ENCODE measurements around the gene ANKRD33B.

DNA sequence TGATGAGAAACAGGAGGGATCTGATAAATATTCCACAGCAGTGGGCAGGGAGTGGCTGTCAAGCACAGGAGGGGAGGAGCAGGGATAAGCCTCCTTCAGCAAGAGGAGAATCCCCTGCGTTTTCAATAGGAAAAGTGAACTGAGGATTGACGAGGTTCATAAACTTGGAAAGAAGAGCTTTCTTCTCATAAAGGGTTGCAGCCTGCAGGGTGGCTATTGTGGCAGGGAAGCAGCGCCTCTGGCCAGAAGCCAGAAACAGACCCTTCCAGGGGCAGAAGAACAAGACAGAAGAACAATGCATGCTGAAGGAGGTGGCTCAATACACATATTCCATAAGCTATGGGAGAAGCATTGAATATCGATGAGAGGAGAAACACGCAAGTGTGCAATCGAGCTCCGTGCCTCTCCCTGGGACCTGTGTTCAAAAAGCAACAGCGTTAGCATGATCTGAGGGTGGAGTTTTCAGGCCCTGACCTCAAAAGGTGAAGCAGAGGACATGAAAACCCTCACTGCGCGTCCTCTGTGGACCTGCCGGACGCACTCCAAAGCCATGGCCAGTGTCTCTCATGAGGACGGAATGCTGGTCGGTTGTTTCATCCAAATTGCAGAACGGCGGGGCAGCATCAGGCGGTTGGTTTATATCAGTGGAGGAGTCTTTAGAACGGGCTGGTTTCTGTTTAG lies 67.6 kb downstream of the ANKRD33B start:
- TF ChIP-seq POLR2A (IDR thresholded peaks at IDR 0.05; ENCODE audit: insufficient read depth in 1 of 2, low read depth in 2 of 2, low read length in 2 of 2) (no peak), ZNF556 (CRISPR knock-in tag; IDR thresholded peaks at IDR 0.05; ENCODE audit: borderline replicate concordance) (no peak), HDAC2 (CRISPR knock-in tag; IDR thresholded peaks at IDR 0.05) (no peak), ZNF101 (CRISPR knock-in tag; IDR thresholded peaks at IDR 0.05; ENCODE audit: borderline replicate concordance, low read depth) (no peak), SOX6 (IDR thresholded peaks at IDR 0.05) (no peak), SOX6 (CRISPR knock-in tag; IDR thresholded peaks at IDR 0.05) (no peak), MEIS2 (CRISPR knock-in tag; IDR thresholded peaks at IDR 0.05) (no peak), CREB1 (IDR thresholded peaks at IDR 0.05) (no peak), CREB1 (CRISPR knock-in tag; IDR thresholded peaks at IDR 0.05) (no peak), NFKB2 (CRISPR knock-in tag; IDR thresholded peaks at IDR 0.05; ENCODE audit: borderline replicate concordance) (no peak), RAD51 (IDR thresholded peaks at IDR 0.05; ENCODE audit: borderline replicate concordance) (no peak), ZNF788 (CRISPR knock-in tag; IDR thresholded peaks at IDR 0.05; ENCODE audit: borderline replicate concordance) (no peak)
- TF ChIP-seq, protein P1, sequence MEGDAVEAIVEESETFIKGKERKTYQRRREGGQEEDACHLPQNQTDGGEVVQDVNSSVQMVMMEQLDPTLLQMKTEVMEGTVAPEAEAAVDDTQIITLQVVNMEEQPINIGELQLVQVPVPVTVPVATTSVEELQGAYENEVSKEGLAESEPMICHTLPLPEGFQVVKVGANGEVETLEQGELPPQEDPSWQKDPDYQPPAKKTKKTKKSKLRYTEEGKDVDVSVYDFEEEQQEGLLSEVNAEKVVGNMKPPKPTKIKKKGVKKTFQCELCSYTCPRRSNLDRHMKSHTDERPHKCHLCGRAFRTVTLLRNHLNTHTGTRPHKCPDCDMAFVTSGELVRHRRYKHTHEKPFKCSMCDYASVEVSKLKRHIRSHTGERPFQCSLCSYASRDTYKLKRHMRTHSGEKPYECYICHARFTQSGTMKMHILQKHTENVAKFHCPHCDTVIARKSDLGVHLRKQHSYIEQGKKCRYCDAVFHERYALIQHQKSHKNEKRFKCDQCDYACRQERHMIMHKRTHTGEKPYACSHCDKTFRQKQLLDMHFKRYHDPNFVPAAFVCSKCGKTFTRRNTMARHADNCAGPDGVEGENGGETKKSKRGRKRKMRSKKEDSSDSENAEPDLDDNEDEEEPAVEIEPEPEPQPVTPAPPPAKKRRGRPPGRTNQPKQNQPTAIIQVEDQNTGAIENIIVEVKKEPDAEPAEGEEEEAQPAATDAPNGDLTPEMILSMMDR (CRISPR knock-in tag; IDR thresholded peaks at IDR 0.05) = no peak
